Measurements from ENCODE around the gene THRB.
"Not testable (repeated sequence)": the region's sequence is repeated elsewhere in the genome, so short reads cannot be mapped to it uniquely, and the experiment has no call there.

The THRB gene

GRCh38 chr3:24440760-24441464, 53.7 kb downstream of the THRB start:
- no peak for DNase-seq

DNA sequence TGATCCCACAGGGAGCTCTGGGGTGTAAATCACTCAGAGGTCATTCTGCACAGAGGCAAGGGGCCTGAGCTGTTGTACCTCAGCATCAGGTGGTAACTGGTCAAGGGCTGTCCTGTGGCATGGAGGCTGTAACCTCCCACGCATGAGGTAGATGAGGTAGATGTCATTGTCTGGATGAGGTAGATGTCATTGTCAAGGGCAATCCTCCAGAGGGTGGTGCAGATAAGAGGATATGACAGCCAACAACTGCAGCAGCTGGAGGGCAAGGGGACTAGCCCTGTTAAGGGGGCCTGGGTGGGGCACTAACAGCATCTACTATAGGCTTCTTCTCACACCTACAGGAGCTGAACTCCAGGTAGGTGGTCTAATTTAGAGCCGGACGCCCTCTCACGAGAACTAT, 55.6 kb downstream of the THRB start:
- DNase-seq = no peak

- no peak for DNase-seq
Observed at GRCh38 chr3:24437326-24437725, 57.3 kb downstream of the THRB start.

DNA sequence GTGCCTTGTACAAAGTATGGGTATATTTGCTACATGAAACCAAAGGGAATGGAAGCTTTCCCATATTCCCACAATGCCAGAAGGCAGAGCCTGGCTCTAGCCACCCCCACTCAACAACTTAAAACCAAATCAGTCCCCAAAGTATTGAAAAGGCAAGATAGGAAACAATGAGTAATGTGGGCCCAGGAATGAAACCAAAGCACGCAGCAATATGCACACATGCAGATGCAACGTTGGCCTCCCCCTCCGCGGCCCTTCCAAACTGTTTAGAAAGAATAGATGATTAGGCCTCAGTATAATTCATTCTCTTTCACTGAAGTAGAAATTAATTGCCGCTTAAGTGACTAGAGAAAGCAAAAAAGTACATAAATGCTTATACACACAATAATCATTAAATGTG, 59.1 kb downstream of the THRB start:
- DNase-seq = no peak

DNA sequence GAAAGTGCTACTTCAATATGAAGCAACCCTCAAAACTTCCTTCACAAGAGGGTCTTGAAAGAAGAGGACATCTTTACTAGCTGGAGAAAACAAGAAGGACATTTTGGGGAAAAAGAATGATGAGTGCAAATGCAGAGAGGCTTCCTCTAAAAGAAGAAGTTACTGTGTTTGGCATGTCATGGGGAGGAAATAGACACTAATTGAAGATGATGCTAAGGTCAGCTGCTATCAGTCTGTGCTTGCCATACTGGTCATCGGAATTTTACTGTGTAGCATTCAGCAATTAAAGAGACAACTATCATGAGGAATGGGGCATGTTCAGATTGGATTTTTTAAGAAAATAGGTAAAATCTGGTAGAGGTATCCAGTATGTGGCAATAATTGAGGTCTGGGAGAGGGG, 60.0 kb downstream of the THRB start:
- DNase-seq = no peak

DNA sequence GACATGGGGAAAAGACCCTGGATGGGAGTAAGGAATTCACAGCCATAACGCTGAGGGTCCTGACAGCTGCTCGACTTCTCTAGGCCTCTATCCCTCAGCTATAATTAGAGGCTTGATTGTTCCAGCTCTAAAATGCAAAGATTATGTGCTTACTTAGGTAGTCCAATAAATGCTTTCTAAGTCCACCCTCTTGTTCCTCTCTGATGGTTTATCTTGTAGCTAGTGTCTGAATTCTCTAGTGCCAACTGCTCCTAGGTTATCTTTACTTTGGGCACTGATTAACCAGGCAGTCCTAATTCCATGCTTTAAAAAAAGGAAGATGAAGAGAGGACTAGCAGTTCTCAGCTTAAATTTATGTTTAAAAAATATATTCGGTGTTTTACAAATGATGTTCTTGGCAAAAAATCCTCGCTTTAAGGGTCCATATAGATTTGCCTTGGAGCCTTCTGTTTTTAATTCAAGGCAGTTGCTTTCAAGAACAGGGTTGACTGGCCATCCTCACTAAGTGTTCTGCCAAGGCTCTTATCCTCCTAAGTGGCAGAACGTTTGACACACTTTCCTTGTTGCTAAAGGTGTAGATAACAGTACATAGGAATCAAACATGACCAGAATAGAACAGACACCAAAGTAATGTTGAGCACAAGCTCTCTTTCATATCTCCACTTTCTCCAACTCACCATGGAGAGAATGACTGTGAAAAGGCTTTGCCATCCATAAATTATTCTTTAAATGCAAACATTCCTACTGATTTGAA, 60.6 kb downstream of the THRB start:
- DNase-seq = no peak

- DNase-seq = no peak
Observed at GRCh38 chr3:24432989-24433388, 61.7 kb downstream of the THRB start.

- no peak for DNase-seq
Observed at GRCh38 chr3:24428481-24428880, 66.2 kb downstream of the THRB start.

DNA sequence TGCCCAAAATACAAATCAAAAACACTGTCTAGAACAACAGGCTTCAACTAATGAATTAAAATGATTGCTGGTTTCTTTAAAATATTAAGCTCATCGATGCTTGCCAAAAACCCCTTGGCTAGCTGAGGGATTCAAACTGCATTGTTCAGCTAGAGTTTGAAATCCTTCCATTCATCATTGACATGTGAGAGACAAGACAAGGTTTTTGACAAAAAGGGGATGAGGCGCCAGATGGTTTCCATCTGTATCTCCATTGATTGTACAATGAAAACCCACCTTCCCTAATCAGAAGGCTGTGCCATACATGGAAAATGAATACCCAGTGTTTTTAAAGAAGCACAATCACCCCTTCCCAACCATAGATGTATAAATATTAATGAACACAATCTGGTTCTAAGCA, 67.8 kb downstream of the THRB start:
- peak; percentile 33 for DNase-seq

GRCh38 chr3:24420829-24421228, 73.8 kb downstream of the THRB start:
- not testable (repeated sequence) for DNase-seq

GRCh38 chr3:24420224-24420623, 74.4 kb downstream of the THRB start:
- DNase-seq = no peak

DNA sequence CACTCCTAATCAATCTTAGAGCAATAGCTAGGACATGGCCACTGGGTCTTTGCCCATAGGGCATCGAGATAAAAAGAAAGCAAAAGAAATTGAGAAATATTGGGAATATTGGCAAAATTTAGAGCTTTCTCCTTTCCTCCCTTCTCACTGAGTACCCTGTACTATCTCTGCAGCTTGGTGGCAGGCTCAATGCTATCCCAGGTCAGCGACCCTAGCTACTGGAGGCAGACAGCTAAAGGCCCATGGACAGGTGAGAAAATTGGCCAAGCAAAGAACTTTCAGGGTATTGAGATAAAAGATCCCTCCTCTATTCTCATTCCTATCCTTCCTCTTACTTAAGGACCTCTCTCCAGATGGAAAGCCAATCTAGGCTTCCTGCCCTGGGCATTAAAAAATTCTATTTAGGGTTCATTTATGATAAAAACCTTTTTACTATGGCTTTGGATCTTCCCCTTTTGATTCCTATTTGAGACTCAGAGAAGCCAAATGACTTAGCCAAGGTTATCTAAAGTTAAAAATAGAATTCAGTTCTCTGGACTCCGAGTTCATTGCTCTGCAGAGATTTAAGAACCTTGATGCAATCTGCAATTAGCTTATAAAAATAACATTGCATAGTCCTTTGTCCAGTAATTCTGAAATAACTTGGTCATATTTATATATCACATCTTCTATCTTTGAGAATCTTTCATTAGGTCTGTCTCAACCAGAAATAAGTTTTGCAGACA, 75.4 kb downstream of the THRB start:
- DNase-seq = no peak

DNA sequence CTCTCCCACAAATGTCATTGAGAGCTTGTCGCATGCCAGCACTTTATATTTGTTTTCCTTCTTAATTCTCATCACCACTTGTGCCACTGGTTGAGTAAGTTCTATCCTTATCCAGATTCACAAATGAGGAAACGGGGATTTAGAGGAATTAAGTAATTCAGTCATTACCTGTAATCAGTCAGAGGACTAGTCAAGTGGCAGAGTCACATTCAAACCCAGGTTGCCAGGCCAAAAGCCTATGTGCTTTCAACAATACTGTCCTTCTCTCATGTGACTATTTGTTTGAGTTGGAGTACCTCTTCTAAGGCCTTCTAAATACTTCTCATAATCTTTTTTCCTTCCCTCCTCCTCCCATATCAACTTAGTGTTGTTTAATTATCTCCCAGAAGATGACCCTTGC, 76.9 kb downstream of the THRB start:
- DNase-seq = no peak

DNA sequence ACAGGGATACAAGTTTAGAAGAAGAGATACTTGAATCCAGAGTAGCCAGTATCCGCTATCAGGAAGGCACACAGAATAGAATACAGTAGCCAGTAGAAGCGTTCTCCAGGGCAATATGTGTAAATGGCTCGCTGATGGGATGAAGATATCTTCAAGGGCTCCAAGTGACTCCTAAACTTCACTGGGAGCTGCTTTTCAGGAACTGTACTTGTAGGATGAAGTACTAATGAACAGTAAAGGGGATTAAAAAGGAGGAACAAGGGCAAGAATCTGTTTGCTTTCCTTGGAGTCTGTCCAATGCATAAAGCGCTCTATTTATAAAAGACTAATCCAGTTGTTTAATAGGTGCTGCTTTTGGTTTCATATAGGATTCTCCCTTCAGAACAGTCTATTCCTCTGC, 78.4 kb downstream of the THRB start:
- DNase-seq = no peak

- DNase-seq = no peak
Observed at GRCh38 chr3:24415824-24416223, 78.8 kb downstream of the THRB start.

DNA sequence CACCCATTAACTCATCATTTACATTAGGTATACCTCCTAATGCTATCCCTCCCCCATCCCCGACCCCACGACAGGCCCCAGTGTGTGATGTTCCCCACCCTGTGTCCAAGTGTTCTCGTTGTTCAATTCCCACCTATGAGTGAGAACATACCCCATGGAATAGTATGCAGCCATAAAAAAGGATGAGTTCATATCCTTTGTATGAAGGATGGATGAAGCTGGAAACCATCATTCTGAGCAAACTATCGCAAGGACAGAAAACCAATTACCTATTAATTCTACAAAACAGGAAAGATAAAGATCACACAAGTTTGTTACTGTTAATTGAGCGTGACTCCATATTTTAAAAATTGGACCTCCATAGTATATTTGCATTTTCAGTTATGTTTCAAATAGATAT, 81.0 kb downstream of the THRB start:
- not testable (repeated sequence) for DNase-seq

DNA sequence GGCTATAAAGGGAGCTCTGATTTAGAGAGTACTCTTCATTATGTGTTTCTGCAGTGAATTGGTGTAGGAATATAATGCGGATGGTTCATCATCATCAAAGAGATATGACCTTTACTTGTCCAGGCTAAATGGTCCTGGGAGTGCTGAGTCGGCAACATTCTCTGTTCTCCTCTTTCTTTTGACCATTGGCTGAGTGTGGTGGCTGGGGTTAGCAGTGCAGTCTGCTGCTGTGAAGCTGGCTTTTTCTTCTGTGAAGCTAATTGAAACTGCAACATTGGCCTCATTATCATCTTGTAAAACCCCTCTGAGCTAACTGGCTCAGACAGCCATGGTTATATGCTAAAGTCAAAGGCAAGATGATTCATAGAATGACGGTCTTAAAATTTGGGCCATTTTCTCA, 83.8 kb downstream of the THRB start:
- DNase-seq = no peak

- DNase-seq = no peak
Observed at GRCh38 chr3:24407980-24408680, 86.5 kb downstream of the THRB start.

DNA sequence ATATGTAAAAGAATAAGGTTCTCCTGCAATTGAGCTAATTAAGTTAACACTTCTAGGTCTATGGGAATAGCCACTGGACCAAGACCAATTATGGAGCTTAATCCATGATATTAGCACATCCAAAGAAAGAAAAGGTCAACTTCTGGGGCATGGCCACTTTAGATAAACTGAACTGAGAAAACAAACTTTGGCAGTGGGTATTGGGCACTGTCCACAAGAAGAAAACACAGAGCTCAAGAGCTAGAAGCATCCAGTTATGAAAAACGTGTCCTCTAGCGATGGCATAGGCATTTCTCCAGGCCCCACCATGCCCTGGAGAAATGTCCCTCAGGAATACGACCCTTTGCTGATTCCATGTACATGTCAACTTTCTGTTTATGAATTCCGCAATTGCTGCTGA, 87.8 kb downstream of the THRB start:
- DNase-seq = no peak

- no peak for DNase-seq
Observed at GRCh38 chr3:24405057-24405456, 89.6 kb downstream of the THRB start.

- no peak for DNase-seq
Observed at GRCh38 chr3:24401811-24402185, 92.9 kb downstream of the THRB start.

DNA sequence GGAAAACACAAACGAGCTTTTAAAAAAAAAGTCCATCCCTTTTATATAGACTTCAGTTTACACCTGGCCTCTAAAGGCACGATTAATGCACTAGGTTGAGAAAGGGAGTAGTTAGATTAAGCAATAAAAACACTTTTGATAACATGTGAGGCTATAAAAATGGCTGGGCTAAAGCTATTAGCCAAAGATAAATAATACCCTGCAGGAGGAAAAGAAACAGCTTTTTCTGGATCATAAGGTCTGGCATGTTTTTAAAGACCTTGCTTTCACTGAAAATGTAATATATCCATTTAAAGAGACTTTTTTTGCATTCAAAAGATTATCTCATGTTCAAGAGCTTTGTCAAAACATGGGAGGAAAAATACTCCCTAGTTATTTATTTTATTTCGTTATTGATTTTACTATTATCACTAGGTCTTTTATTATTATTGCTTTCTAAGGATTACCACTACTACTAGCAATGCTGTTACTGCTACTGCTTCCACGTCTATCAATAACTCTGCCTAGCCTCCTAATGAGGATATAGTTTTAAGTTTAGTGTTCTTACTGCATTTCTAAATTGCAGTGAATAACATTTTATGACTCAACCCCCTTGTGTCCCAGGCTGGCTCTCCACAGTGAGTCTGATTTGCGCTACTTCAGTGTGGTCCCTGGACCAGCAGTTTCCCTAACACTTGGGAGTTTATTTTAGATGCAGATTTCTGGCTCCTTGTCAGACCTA, 93.4 kb downstream of the THRB start:
- peak; percentile 3 for DNase-seq

DNA sequence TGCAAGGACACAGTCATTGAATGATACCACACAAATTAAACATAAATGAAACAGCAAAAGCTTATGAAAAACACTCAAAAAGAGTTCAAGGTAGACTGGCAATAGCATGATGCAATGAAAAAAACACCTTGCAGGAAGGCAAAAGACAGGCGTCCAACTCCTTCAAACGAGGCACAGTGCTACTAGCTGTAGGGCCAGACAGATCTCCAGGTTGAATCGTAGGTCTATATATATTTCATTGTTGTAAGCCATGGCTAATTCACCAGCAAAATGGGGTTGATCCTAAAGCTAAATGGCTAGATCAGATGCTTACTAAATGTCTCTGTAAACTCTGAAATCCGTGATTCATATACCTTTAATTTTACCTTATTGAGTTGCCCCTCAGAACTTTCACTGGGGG, 94.2 kb downstream of the THRB start:
- no peak for DNase-seq
